Thyroid gland (tissue), 4 donors: ENCODE measurements around the gene CDCA4.

ENCODE experiments used
- CTCF ChIP-seq, 6 experiments: fragments of 200-600 bp in 3 of 6; fragments of 450-650 bp in 3 of 6; sonication (generic) in 3 of 6; IDR thresholded peaks; one replicate each; pipeline ENCODE4 v1.5.1; 2016 to 2019; ENCODE audit warnings: antibody characterized with exemption in 6 of 6, mild to moderate bottlenecking in 2 of 6, inconsistent platforms in 1 of 6, moderate library complexity in 1 of 6
- POLR2A ChIP-seq, 2 donors: fragments of 450-650 bp; IDR thresholded peaks; one replicate each; pipeline ENCODE4 v1.6.1; 2017; ENCODE audit warnings: antibody characterized with exemption in 2 of 2, mild to moderate bottlenecking in 2 of 2, moderate library complexity in 1 of 2

- TF ChIP-seq POLR2A (IDR thresholded peaks at IDR 0.05) = no peak
- no peak for TF ChIP-seq CTCF (IDR thresholded peaks at IDR 0.05)
These were observed 34.5 kb upstream of the CDCA4 start for GRCh38 chr14:105055334-105055733.
